ENCODE data around the gene ACIN1.
A peak's percentile ranks its signal among the peaks of the same experiment; 100 is the strongest.

Gene ACIN1

DNA sequence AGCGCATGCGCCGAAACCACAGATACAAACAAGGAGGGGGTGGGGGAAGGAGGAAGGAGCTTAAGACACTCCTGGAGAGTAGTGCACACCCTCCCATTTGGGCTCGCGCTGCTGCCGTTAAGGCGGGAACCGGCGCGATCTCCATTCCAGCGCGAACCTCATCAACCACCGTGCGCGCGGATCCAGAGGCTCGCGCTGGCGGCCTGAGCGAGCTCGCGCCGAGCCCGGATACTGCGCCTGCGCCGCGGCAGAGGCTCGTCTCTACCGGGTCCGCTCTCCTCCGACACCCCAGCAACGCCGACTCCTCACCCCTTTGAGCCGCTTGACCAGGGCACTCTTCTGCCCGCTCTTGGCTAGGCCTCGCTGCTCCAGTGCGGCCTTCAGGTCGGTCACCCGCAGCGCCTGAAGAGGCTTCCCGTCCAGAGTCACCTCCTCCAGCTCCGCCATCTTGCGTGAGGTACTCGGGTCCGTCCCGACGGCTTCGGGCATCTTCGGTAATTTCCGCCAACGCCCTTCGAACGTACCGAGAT lies at the start of gene ACIN1:
ACIN1 (minus strand) TSS at position 471 of the 530 bp plus-strand sequence; CDS start at position 447, 24 bp downstream.
- H3K9me3 Mint-ChIP-seq, result no peaks in the 10 kb centered on the region
- H3K27ac Mint-ChIP-seq, result no peak within 1 kb of the TSS
- peaks cover 18% of the 10 kb centered on the region for H3K4me1 Mint-ChIP-seq
- peak in 1 of 3 experiments; percentile 19 for TF ChIP-seq CTCF (IDR thresholded peaks at IDR 0.05; ENCODE audit: unreplicated experiment in 3 of 3)
- H3K27me3 Mint-ChIP-seq (ENCODE audit: low read depth), result no peaks in the 10 kb centered on the region
- H3K4me3 Mint-ChIP-seq, result no peak within 1 kb of the TSS
- H3K36me3 Mint-ChIP-seq (ENCODE audit: low read depth), result peaks cover 35% of the 10 kb centered on the region

DNA sequence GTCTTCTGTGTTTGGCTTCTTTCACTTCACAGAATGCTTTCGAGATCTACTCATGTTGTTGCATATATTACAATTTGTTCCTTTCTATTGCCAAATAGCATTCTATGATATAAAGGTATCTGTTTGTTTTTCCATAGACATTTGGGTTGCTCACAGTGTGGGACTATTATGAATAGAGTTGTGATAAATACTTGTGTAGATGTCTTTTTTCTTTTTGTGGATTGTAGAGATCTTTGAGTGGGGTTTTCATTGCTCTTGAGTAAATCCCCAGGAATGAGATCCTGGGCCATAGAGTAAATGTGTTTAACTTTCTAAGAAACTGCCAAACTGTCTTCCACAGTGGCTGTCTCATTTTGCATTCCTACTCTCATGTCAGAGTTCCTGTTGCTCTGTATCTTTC lies 49.0 kb upstream of the ACIN1 start:
- Mint-ChIP-seq H3K9me3 (no peaks in the 10 kb centered on the region), H3K4me3 (no peak overlapping the region), H3K27me3 (ENCODE audit: low read depth) (no peaks in the 10 kb centered on the region), H3K36me3 (ENCODE audit: low read depth) (peaks cover 68% of the 10 kb centered on the region), H3K4me1 (no peaks in the 10 kb centered on the region), H3K27ac (no peak overlapping the region)
- no peak for TF ChIP-seq CTCF (IDR thresholded peaks at IDR 0.05; ENCODE audit: unreplicated experiment in 3 of 3)

DNA sequence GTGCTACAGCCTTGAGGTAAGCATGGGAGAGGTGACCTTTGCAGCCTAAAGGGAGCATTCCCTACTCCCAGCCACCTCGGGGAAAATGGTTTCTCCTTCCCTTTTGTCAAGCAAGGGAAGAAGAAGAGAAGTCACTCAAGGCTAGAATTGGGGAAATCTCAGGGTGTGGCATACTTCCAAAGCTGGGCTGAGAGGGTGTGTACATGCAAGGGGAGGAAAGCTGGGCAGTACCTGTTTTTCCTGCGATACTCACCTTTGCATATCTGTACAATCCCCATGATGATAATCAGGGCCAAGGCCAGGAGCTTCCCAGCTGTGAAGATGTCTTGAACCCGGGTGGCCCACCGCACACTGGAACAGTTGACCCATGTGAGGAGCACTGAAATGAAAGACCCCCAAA lies 47.9 kb upstream of the ACIN1 start:
- H3K36me3 Mint-ChIP-seq (ENCODE audit: low read depth), result peaks cover 68% of the 10 kb centered on the region
- H3K27me3 Mint-ChIP-seq (ENCODE audit: low read depth), result no peaks in the 10 kb centered on the region
- H3K4me1 Mint-ChIP-seq, result no peaks in the 10 kb centered on the region
- no peak overlapping the region for H3K27ac Mint-ChIP-seq
- H3K9me3 Mint-ChIP-seq, result no peaks in the 10 kb centered on the region
- no peak overlapping the region for H3K4me3 Mint-ChIP-seq
- TF ChIP-seq CTCF (IDR thresholded peaks at IDR 0.05; ENCODE audit: unreplicated experiment in 3 of 3), result no peak

- Mint-ChIP-seq H3K27ac (peak overlapping the region in 1 of 3 experiments; percentile 44), H3K27me3 (ENCODE audit: low read depth) (no peaks in the 10 kb centered on the region), H3K4me3 (no peak overlapping the region), H3K4me1 (no peaks in the 10 kb centered on the region), H3K9me3 (no peaks in the 10 kb centered on the region), H3K36me3 (ENCODE audit: low read depth) (peaks cover 66% of the 10 kb centered on the region)
- TF ChIP-seq CTCF (IDR thresholded peaks at IDR 0.05; ENCODE audit: unreplicated experiment in 3 of 3), result no peak
These were observed 46.9 kb upstream of the ACIN1 start for GRCh38 chr14:23141706-23142444.

DNA sequence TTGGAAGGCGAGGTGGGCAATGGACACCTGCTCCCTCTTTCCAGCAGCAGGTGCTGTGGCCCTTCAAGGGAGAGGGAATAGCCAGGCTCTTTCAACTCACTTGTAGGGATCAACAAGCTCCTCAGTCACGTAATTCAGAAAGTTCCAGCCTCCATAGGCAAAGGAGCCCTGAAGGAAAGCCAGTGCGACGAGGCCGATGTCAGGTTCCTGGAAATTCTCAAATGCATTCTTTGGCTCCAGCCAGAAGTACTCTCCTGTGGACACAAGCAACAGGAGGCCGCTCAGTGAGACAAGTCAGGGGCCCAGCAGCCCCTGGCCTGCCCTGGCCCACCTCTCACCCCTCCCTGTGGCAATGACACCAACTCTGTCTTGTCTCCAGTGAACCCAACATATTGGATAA lies 45.4 kb upstream of the ACIN1 start:
- Mint-ChIP-seq H3K27me3 (ENCODE audit: low read depth) (no peaks in the 10 kb centered on the region), H3K27ac (no peak overlapping the region)
- TF ChIP-seq CTCF (IDR thresholded peaks at IDR 0.05; ENCODE audit: unreplicated experiment in 3 of 3), result no peak

GRCh38 chr14:23139874-23140273 lies 44.9 kb upstream of the ACIN1 start:
- no peak overlapping the region for H3K27ac Mint-ChIP-seq
- no peaks in the 10 kb centered on the region for H3K27me3 Mint-ChIP-seq (ENCODE audit: low read depth)
- no peaks in the 10 kb centered on the region for H3K9me3 Mint-ChIP-seq
- H3K4me1 Mint-ChIP-seq, result no peaks in the 10 kb centered on the region
- no peak for TF ChIP-seq CTCF (IDR thresholded peaks at IDR 0.05; ENCODE audit: unreplicated experiment in 3 of 3)
- peaks cover 60% of the 10 kb centered on the region for H3K36me3 Mint-ChIP-seq (ENCODE audit: low read depth)
- H3K4me3 Mint-ChIP-seq, result no peak overlapping the region

More for the DNA sequence above, 45.4 kb upstream of the ACIN1 start:
- Mint-ChIP-seq H3K36me3 (ENCODE audit: low read depth) (peaks cover 60% of the 10 kb centered on the region), H3K4me3 (no peak overlapping the region), H3K9me3 (no peaks in the 10 kb centered on the region), H3K4me1 (no peaks in the 10 kb centered on the region)

Data from nephron (organoid).